Measurements from ENCODE around the gene TRIM46. TPM values are rescaled to one million over a fixed set of nuclear protein-coding genes. Genes with fewer than 3 reads are reported as not detected.
A peak's percentile ranks its signal among the peaks of the same experiment; 100 is the strongest.

TRIM46 gene
- total and polyA plus RNA-seq, 2 of the 13 experiments (the other 11 are each of a cell fraction or from before 2014, with no cell fraction given): 0.04 to 0.09 TPM

DNA sequence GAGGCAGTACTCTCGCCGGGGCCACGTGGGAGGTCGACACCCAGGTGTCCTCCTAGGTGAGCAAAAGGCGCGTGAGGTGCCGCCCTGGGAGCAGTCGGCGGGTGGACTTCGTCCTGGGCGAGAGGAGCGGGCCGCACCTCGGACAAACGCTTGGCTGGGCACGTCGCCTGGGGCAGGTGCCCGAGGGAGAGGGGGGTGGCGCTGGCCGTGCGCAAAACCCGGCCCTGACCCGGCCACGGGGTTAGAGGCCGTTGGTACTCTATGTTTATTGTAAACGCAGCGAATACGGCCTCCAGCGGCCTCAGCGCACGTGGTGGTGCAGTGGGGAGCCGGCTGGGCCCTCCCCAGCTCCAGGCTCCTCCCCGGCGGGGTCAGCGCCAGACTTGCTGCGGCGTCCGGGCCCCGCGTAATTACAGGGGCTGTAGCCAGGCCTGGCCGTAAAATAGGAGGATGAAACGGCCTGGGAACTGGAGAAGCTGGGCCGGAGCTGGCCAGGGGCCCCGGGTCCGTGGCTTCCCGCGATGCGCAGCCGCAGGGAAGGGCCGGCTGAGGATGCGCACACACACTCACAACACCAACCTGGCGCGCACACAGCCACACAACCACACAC, 47.6 kb upstream of the TRIM46 start (continued):
- TF ChIP-seq ZNF737 (CRISPR knock-in tag; IDR thresholded peaks at IDR 0.05; ENCODE audit: borderline replicate concordance): no peak; the same call in 1 of the 2 replicates
- peak in 1 of 2 experiments; percentile 81; a peak in 2 of 4 replicates for TF ChIP-seq ATF4 (CRISPR knock-in tag; IDR thresholded peaks at IDR 0.05)
- peak in 1 of 2 experiments; percentile 98; a peak in 3 of 4 replicates for TF ChIP-seq KLF16 (CRISPR knock-in tag; IDR thresholded peaks at IDR 0.05)
- TF ChIP-seq, protein P1, sequence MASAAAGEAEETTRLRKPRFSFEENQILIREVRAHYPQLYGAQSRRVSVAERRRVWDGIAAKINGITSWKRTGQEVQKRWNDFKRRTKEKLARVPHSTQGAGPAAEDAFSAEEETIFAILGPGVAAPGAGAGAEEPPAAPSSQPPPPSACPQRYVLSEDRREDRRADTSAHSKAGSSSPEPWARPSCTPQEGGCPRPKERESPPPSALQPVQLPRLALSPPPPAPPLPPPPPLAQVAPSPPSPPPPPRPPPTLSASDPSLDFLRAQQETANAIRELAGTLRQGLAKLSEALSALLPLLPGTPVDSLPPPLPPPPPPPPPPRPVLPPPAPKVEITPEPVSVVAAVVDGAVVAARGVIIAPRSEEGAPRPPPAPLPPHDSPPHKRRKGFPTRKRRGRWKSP (CRISPR knock-in tag; IDR thresholded peaks at IDR 0.05): peak; percentile 98
- TF ChIP-seq ZNF567 (CRISPR knock-in tag; IDR thresholded peaks at IDR 0.05; ENCODE audit: borderline replicate concordance): peak; percentile 96
- TF ChIP-seq HMGXB4 (CRISPR knock-in tag; IDR thresholded peaks at IDR 0.05; ENCODE audit: borderline replicate concordance in 1 of 2, low read depth in 1 of 2): peak; percentile 18 to 90; a peak in 3 of 4 replicates
- TF ChIP-seq ZNF329 (CRISPR knock-in tag; IDR thresholded peaks at IDR 0.05; ENCODE audit: low read depth): peak; percentile 65
- TF ChIP-seq ARID2 (CRISPR knock-in tag; IDR thresholded peaks at IDR 0.05; ENCODE audit: borderline replicate concordance): peak; percentile 88; the same call in 1 of the 2 replicates
- TF ChIP-seq IRX3 (CRISPR knock-in tag; IDR thresholded peaks at IDR 0.05; ENCODE audit: borderline replicate concordance, low read depth): peak; percentile 79; the same call in 1 of the 2 replicates
- peak; percentile 98 for TF ChIP-seq SMYD3 (CRISPR knock-in tag; IDR thresholded peaks at IDR 0.05)
- peak; percentile 25; the same call in 1 of the 2 replicates for TF ChIP-seq CREBL2 (CRISPR knock-in tag; IDR thresholded peaks at IDR 0.05; ENCODE audit: borderline replicate concordance)
- peak; percentile 62; the same call in 1 of the 2 replicates for TF ChIP-seq NFE2L1 (CRISPR knock-in tag; IDR thresholded peaks at IDR 0.05; ENCODE audit: borderline replicate concordance)
- TF ChIP-seq ZBTB7A (CRISPR knock-in tag; IDR thresholded peaks at IDR 0.05): peak; percentile 34; the same call in 1 of the 2 replicates
- TF ChIP-seq ZBTB14 (CRISPR knock-in tag; IDR thresholded peaks at IDR 0.05): peak; percentile 18; the same call in 1 of the 2 replicates
- no peak for TF ChIP-seq RAD51 (IDR thresholded peaks at IDR 0.05; ENCODE audit: borderline replicate concordance)
- peak; percentile 94 for TF ChIP-seq ZMYM2 (CRISPR knock-in tag; IDR thresholded peaks at IDR 0.05)
- peak; percentile 87; the same call in 1 of the 2 replicates for TF ChIP-seq ZNF225 (CRISPR knock-in tag; IDR thresholded peaks at IDR 0.05)
- peak; percentile 42; the same call in 1 of the 2 replicates for TF ChIP-seq SAFB2 (CRISPR knock-in tag; IDR thresholded peaks at IDR 0.05; ENCODE audit: borderline replicate concordance, low read depth)
- TF ChIP-seq HNRNPUL1 (IDR thresholded peaks at IDR 0.05; ENCODE audit: low read depth, low read length): no peak
- no peak; the same call in 1 of the 2 replicates for TF ChIP-seq ZNF879 (CRISPR knock-in tag; IDR thresholded peaks at IDR 0.05)
- peak; percentile 74 for TF ChIP-seq ZNF614 (CRISPR knock-in tag; IDR thresholded peaks at IDR 0.05; ENCODE audit: borderline replicate concordance)
